Calu3 (cell line): Measurements from ENCODE around the gene SREBF2. TPM values are rescaled to one million over a fixed set of nuclear protein-coding genes. Genes with fewer than 3 reads are reported as not detected.
A peak's percentile ranks its signal among the peaks of the same experiment; 100 is the strongest.

ENCODE experiments used
- BruUV-seq: library from RNA; stranded (reverse); fragments of 400-500 nt; replicated peaks from 2 replicates; lab custom pipeline; 2021; lab: Mats Ljungman, UMichigan
- CTCF ChIA-PET: fragments of 300-600 bp; sonication (Branson Sonifier 250); formaldehyde crosslinking; loops from one replicate; lab custom pipeline; 2022; ENCODE audit warnings: antibody characterized with exemption; lab: Charles Lee
- DNase-seq: peaks from one replicate; pipeline ENCODE4 v3.0.0; 2022
- H3K27ac Mint-ChIP-seq: one replicate; pipeline ENCODE4 v1.8.0; 2022; ENCODE audit warnings: mixed read lengths; ENCODE audit not compliant: unreplicated experiment
- H3K27me3 Mint-ChIP-seq: one replicate; pipeline ENCODE4 v1.8.0; 2022; ENCODE audit warnings: mixed read lengths; ENCODE audit not compliant: unreplicated experiment
- H3K36me3 Mint-ChIP-seq: one replicate; pipeline ENCODE4 v1.8.0; 2022; ENCODE audit warnings: mild to moderate bottlenecking, moderate library complexity, mixed read lengths; ENCODE audit not compliant: insufficient read depth, unreplicated experiment
- H3K4me1 Mint-ChIP-seq: one replicate; pipeline ENCODE4 v1.8.0; 2022; ENCODE audit warnings: mild to moderate bottlenecking, low read depth, mixed read lengths; ENCODE audit not compliant: unreplicated experiment
- H3K4me3 Mint-ChIP-seq: one replicate; pipeline ENCODE4 v1.8.0; 2022; ENCODE audit warnings: mild to moderate bottlenecking, low read depth, moderate library complexity, mixed read lengths; ENCODE audit not compliant: unreplicated experiment
- H3K9me3 Mint-ChIP-seq: one replicate; pipeline ENCODE4 v1.8.0; 2022; ENCODE audit warnings: low read depth, mixed read lengths; ENCODE audit not compliant: unreplicated experiment
- CTCF ChIP-seq: fragments of 200-600 bp; IDR thresholded peaks from one replicate; pipeline ENCODE4 v1.8.0; 2022; ENCODE audit warnings: antibody characterized with exemption; ENCODE audit not compliant: unreplicated experiment
- intact Hi-C: fragments of 100-400 bp; cut with micrococcal nuclease; formaldehyde crosslinking; loops from one replicate; pipeline ENCODE4 v1.10.0; 2022; ENCODE audit not compliant: unreplicated experiment
- total RNA-seq: library from RNA; stranded (reverse); gene quantifications from 2 replicates; pipeline ENCODE4 v1.2.3, GENCODE V29; 2022

The SREBF2 gene
- total RNA-seq, 1 experiment from 2014 or later, result 159 TPM

- no peaks in the 10 kb centered on the region for H3K9me3 Mint-ChIP-seq
- peaks cover 20% of the 10 kb centered on the region for H3K36me3 Mint-ChIP-seq
- H3K4me3 Mint-ChIP-seq, result no peak overlapping the region
- H3K4me1 Mint-ChIP-seq, result peaks cover 3% of the 10 kb centered on the region
- BruUV-seq, result no TSS peak
- peaks cover 61% of the 10 kb centered on the region for H3K27me3 Mint-ChIP-seq
- intact Hi-C loops, result no loop called here
- no peak overlapping the region for H3K27ac Mint-ChIP-seq
- no peak for DNase-seq
- CTCF ChIA-PET, result interaction anchor here (1.5 kb wide), 1 partner anchor 28 kb away, joined by 5 read pairs; no protein-coding TSS in a partner anchor
- TF ChIP-seq CTCF, result no peak
Measured at GRCh38 chr22:41913040-41913719, 80.3 kb downstream of the SREBF2 start.

GRCh38 chr22:41913842-41914534 is 81.1 kb downstream of the SREBF2 start:
- TF ChIP-seq CTCF, result no peak
- Mint-ChIP-seq H3K4me3 (no peak overlapping the region), H3K27ac (no peak overlapping the region), H3K9me3 (no peaks in the 10 kb centered on the region), H3K27me3 (peaks cover 61% of the 10 kb centered on the region), H3K36me3 (peaks cover 16% of the 10 kb centered on the region), H3K4me1 (peaks cover 7% of the 10 kb centered on the region)
- CTCF ChIA-PET, result interaction anchor here (1.5 kb wide), 1 partner anchor 27 kb away, joined by 5 read pairs; no protein-coding TSS in a partner anchor
- intact Hi-C loops, result no loop called here
- DNase-seq, result no peak
- no TSS peak for BruUV-seq

DNA sequence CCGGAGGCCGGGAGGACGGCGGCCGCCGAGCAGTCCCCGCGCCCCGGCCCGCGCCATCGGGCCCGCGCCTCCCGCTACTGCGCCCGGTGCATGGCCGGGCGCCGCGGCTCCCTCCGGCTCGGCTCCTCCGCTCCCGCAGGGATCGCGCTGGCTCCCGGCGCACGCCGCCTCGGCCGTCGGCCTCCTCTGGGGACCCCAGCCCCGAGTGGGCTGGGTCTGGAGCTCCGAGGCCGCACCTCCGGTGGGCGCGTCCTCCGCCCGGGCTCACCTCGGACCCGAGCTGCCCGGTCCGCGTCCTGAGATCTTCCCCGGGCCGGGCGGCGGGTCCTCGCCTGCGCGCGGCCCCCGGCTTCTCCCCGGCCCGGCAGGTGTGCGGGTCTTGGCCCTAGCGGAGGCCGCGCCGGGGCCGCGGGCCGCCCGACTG is 81.7 kb downstream of the SREBF2 start:
- no peak for TF ChIP-seq CTCF
- Mint-ChIP-seq H3K9me3 (no peaks in the 10 kb centered on the region), H3K4me1 (peaks cover 7% of the 10 kb centered on the region), H3K27me3 (peaks cover 61% of the 10 kb centered on the region), H3K36me3 (peaks cover 10% of the 10 kb centered on the region), H3K4me3 (no peak overlapping the region), H3K27ac (no peak overlapping the region)
- CTCF ChIA-PET, result interaction anchor here (0.6 kb wide), 1 partner anchor 1582 kb away, joined by 3 read pairs; no protein-coding TSS in a partner anchor
- no peak for DNase-seq
- intact Hi-C loops, result no loop called here
- BruUV-seq, result no TSS peak

- Mint-ChIP-seq H3K4me3 (no peak within 1 kb of the TSS), H3K27ac (no peak within 1 kb of the TSS), H3K27me3 (peaks cover 61% of the 10 kb centered on the region), H3K9me3 (no peaks in the 10 kb centered on the region), H3K36me3 (peaks cover 10% of the 10 kb centered on the region), H3K4me1 (peaks cover 7% of the 10 kb centered on the region)
- intact Hi-C loops, result no loop called here
- peak; percentile 56 for DNase-seq
- no TSS peak for BruUV-seq
- CTCF ChIA-PET, result interaction anchor here (0.6 kb wide), 1 partner anchor 1582 kb away, joined by 3 read pairs; no protein-coding TSS in a partner anchor
- no peak for TF ChIP-seq CTCF
Measured at GRCh38 chr22:41915035-41915785, 82.3 kb downstream of the SREBF2 start, which contains the start of gene SHISA8. Gene SHISA8, minus strand, starts transcription at chr22:41915074. Its CDS starts 407 bp downstream, at chr22:41914667.
